ENCODE results near the gene CLEC3B.
"Not testable (repeated sequence)": the region's sequence is repeated elsewhere in the genome, so short reads cannot be mapped to it uniquely, and the experiment has no call there.

CLEC3B gene, protein sequence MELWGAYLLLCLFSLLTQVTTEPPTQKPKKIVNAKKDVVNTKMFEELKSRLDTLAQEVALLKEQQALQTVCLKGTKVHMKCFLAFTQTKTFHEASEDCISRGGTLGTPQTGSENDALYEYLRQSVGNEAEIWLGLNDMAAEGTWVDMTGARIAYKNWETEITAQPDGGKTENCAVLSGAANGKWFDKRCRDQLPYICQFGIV

GRCh38 chr3:45026038-45026437 lies at the start of gene CLEC3B:
Gene CLEC3B (plus strand): TSS chr3:45026303. CDS start chr3:45026363, 60 bp downstream.
- TF ChIP-seq, protein P1, sequence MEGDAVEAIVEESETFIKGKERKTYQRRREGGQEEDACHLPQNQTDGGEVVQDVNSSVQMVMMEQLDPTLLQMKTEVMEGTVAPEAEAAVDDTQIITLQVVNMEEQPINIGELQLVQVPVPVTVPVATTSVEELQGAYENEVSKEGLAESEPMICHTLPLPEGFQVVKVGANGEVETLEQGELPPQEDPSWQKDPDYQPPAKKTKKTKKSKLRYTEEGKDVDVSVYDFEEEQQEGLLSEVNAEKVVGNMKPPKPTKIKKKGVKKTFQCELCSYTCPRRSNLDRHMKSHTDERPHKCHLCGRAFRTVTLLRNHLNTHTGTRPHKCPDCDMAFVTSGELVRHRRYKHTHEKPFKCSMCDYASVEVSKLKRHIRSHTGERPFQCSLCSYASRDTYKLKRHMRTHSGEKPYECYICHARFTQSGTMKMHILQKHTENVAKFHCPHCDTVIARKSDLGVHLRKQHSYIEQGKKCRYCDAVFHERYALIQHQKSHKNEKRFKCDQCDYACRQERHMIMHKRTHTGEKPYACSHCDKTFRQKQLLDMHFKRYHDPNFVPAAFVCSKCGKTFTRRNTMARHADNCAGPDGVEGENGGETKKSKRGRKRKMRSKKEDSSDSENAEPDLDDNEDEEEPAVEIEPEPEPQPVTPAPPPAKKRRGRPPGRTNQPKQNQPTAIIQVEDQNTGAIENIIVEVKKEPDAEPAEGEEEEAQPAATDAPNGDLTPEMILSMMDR (IDR thresholded peaks at IDR 0.05; ENCODE audit: low read depth, low read length, missing control alignments) = no peak
- no peak within 1 kb of the TSS for H3K4me3 ChIP-seq (ENCODE audit: low read depth, low read length)
- no peak for DNase-seq (ENCODE audit: low read depth)

DNA sequence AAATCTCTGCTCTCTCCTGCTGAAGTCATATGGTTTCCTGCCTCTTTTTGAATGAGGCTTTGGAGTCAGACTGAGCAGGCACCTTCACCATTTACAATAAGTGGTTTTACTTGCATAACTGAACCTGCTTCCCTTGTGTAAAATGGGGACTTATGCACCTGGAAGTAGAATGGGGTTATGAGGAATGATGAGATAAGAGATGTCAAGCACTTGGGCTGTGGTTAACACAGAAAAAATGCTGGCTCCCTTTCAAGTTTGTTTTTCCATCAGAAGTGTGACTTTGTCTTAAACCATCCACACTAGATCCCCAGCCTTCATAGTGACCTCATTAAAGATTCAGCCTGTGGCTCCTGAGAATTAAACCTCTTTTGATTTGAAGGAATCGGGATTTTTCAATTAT lies 44.9 kb upstream of the CLEC3B start:
- no peak for DNase-seq (ENCODE audit: low read depth)
- H3K4me3 ChIP-seq (ENCODE audit: low read depth, low read length) = no peak overlapping the region
- TF ChIP-seq, protein P1 (IDR thresholded peaks at IDR 0.05; ENCODE audit: low read depth, low read length, missing control alignments) = no peak

- TF ChIP-seq, protein P1 (IDR thresholded peaks at IDR 0.05; ENCODE audit: low read depth, low read length, missing control alignments) = no peak
- DNase-seq (ENCODE audit: low read depth) = no peak
- H3K4me3 ChIP-seq (ENCODE audit: low read depth, low read length) = no peak overlapping the region
Measured at GRCh38 chr3:44981751-44982150, 44.4 kb upstream of the CLEC3B start.

GRCh38 chr3:44982817-44983216 lies 43.3 kb upstream of the CLEC3B start:
- TF ChIP-seq, protein P1 (IDR thresholded peaks at IDR 0.05; ENCODE audit: low read depth, low read length, missing control alignments) = no peak
- H3K4me3 ChIP-seq (ENCODE audit: low read depth, low read length) = no peak overlapping the region
- DNase-seq (ENCODE audit: low read depth) = no peak

DNA sequence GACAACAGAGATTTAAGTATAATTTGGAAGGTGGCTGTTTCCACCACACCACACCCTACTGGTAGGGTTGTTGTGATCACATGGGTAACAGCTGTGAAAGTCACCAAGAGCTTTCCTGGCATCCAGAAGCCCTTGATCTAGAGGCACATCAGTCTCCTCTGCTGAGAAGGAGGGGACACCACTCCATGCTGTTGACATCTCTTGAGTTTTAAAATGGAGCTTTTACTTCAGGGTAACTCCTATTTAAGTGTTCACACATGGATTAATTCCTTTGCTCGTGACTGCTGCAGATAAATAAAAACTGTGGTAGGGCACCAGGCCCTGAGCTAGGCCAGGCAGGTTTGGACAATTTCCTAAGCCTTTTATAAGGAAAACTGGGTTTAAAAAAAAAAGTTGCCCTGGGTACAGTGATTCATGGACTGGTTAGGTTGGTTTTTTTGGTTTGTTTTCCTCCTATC lies 42.6 kb upstream of the CLEC3B start:
- DNase-seq (ENCODE audit: low read depth) = no peak
- TF ChIP-seq, protein P1 (IDR thresholded peaks at IDR 0.05; ENCODE audit: low read depth, low read length, missing control alignments) = no peak
- H3K4me3 ChIP-seq (ENCODE audit: low read depth, low read length) = no peak overlapping the region

DNA sequence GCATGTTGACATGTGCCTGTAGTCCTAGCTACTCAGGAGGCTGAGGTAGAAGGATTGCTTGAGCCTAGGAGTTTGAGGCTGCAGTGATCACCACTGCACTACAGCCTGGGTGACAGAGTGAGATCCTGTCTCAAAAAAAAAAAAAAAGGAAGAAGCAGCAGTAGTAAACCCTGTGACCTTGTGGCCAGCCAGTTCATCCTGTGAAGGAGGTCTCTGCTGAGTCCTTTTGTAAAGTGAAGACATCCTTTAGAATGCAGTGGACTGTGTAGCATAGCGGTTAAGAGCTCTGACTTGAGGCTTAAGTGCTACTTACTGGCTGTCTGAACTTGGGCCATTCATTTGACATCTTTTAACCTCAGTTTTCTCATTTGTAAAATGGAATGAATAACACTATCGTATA lies 41.8 kb upstream of the CLEC3B start:
- DNase-seq (ENCODE audit: low read depth) = no peak

GRCh38 chr3:44986330-44986729 lies 39.8 kb upstream of the CLEC3B start:
- H3K4me3 ChIP-seq (ENCODE audit: low read depth, low read length); DNase-seq (ENCODE audit: low read depth): not testable (repeated sequence)

More for the DNA sequence above, 41.8 kb upstream of the CLEC3B start:
- H3K4me3 ChIP-seq (ENCODE audit: low read depth, low read length) = no peak overlapping the region
- TF ChIP-seq, protein P1 (IDR thresholded peaks at IDR 0.05; ENCODE audit: low read depth, low read length, missing control alignments) = no peak
